Measurements from ENCODE around the gene TNRC18. TPM values are rescaled to one million over a fixed set of nuclear protein-coding genes. Genes with fewer than 3 reads are reported as not detected.

TNRC18 gene
- total RNA-seq, 1 donor from 2014 or later = 57.2 TPM

GRCh38 chr7:5396999-5397663, 26.5 kb downstream of the TNRC18 start:
- POLR2A ChIA-PET = interaction anchor here (0.6 to 2.2 kb wide), 20 partner anchors 13 to 600 kb away, joined by 3 to 17 read pairs (median 4); no protein-coding TSS in a partner anchor
- CTCF ChIA-PET = interaction anchor here (1.0 to 2.1 kb wide), 10 partner anchors 20 to 304 kb away, joined by 3 to 12 read pairs (median 6); partner anchors contain the start of gene TNRC18
- Mint-ChIP-seq H3K36me3 (ENCODE audit: low read depth) (peaks cover 19% of the 10 kb centered on the region), H3K27ac (peak overlapping the region; percentile 89), H3K4me3 (peak overlapping the region; percentile 86), H3K27me3 (no peaks in the 10 kb centered on the region), H3K4me1 (peaks cover 30% of the 10 kb centered on the region), H3K9me3 (no peaks in the 10 kb centered on the region)
- TF ChIP-seq CTCF (IDR thresholded peaks at IDR 0.05) = no peak
- ATAC-seq (ENCODE audit: low read depth) = peak; percentile 94
- DNase-seq = peak; percentile 80
- intact Hi-C loops (cut with micrococcal nuclease) = loop anchor here (1.0 to 2.0 kb wide), 7 partner anchors 24 to 384 kb away; partner anchors contain the start of genes RNF216 and WIPI2

GRCh38 chr7:5396542-5396941, 27.1 kb downstream of the TNRC18 start:
- no peak for TF ChIP-seq CTCF (IDR thresholded peaks at IDR 0.05)
- intact Hi-C loops (cut with micrococcal nuclease) = loop anchor here (2.0 kb wide), 1 partner anchor 24 kb away; no protein-coding TSS in a partner anchor
- POLR2A ChIA-PET = interaction anchor here (0.9 to 2.2 kb wide), 17 partner anchors 13 to 427 kb away, joined by 3 to 17 read pairs (median 6); no protein-coding TSS in a partner anchor
- H3K4me3 Mint-ChIP-seq = peak overlapping the region; percentile 86
- H3K9me3 Mint-ChIP-seq = no peaks in the 10 kb centered on the region
- H3K27ac Mint-ChIP-seq = peak overlapping the region; percentile 89
- peak; percentile 35 for DNase-seq
- H3K36me3 Mint-ChIP-seq (ENCODE audit: low read depth) = peaks cover 23% of the 10 kb centered on the region
- no peaks in the 10 kb centered on the region for H3K27me3 Mint-ChIP-seq
- peaks cover 30% of the 10 kb centered on the region for H3K4me1 Mint-ChIP-seq
- CTCF ChIA-PET = interaction anchor here (1.0 to 2.1 kb wide), 9 partner anchors 21 to 305 kb away, joined by 3 to 12 read pairs (median 7); partner anchors contain the start of gene TNRC18
- peak; percentile 36 for ATAC-seq (ENCODE audit: low read depth)

- Mint-ChIP-seq H3K4me3 (no peak overlapping the region), H3K36me3 (ENCODE audit: low read depth) (peaks cover 34% of the 10 kb centered on the region), H3K27ac (no peak overlapping the region), H3K27me3 (no peaks in the 10 kb centered on the region), H3K9me3 (no peaks in the 10 kb centered on the region), H3K4me1 (peaks cover 30% of the 10 kb centered on the region)
- ChIA-PET POLR2A (interaction anchor here (1.3 kb wide), 1 partner anchor 428 kb away, joined by 6 read pairs; no protein-coding TSS in a partner anchor), CTCF (interaction anchor here (1.0 kb wide), 1 partner anchor 68 kb away, joined by 3 read pairs; no protein-coding TSS in a partner anchor)
- no peak for ATAC-seq (ENCODE audit: low read depth)
- no peak for TF ChIP-seq CTCF (IDR thresholded peaks at IDR 0.05)
- intact Hi-C loops (cut with micrococcal nuclease) = no loop called here
- DNase-seq = no peak
Measured at GRCh38 chr7:5395246-5395645, 28.4 kb downstream of the TNRC18 start.

GRCh38 chr7:5394264-5395105, 29.1 kb downstream of the TNRC18 start:
- intact Hi-C loops (cut with micrococcal nuclease) = no loop called here
- TF ChIP-seq CTCF (IDR thresholded peaks at IDR 0.05) = no peak
- no peak overlapping the region for H3K4me3 Mint-ChIP-seq
- no peak for DNase-seq
- H3K4me1 Mint-ChIP-seq = peaks cover 30% of the 10 kb centered on the region
- H3K27ac Mint-ChIP-seq = no peak overlapping the region
- peaks cover 40% of the 10 kb centered on the region for H3K36me3 Mint-ChIP-seq (ENCODE audit: low read depth)
- H3K9me3 Mint-ChIP-seq = no peaks in the 10 kb centered on the region
- no peaks in the 10 kb centered on the region for H3K27me3 Mint-ChIP-seq
- ATAC-seq (ENCODE audit: low read depth) = no peak
- CTCF ChIA-PET = no interaction called here
- POLR2A ChIA-PET = interaction anchor here (1.4 kb wide), 1 partner anchor 12 kb away, joined by 3 read pairs; no protein-coding TSS in a partner anchor

Measured in activated B cell treated with CpG ODN at 0.5 μM for 24 hours (primary cell).